ENCODE measurements around the gene AQP5.
"Not testable (repeated sequence)": the region's sequence is repeated elsewhere in the genome, so short reads cannot be mapped to it uniquely, and the experiment has no call there.

AQP5 gene

GRCh38 chr12:49983892-49984291 is 22.2 kb downstream of the AQP5 start:
- DNase-seq = no peak

GRCh38 chr12:49984476-49985359 is 23.0 kb downstream of the AQP5 start:
- no peak for DNase-seq

DNA sequence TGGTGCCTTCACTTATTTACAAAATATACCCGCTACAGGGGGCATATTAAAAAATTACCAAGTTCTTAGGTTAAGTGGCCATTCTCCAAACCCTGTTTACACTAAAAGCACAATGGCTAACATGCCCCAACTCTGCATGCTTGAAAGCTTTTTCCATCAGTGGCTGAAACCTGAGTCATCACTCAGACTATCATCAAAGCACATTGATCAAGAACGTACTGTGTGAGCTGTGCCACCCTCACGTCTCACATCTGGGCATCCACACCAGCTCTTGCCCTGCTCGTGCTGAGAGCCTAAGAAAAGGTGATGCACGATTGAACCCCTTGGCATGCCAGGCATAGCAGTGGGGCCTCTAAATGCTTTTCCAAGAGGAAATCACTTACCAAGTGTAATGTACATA is 24.3 kb downstream of the AQP5 start:
- no peak for DNase-seq

GRCh38 chr12:49986476-49986875 is 24.8 kb downstream of the AQP5 start:
- not testable (repeated sequence) for DNase-seq

GRCh38 chr12:49987625-49988303 is 26.1 kb downstream of the AQP5 start:
- DNase-seq = no peak

DNA sequence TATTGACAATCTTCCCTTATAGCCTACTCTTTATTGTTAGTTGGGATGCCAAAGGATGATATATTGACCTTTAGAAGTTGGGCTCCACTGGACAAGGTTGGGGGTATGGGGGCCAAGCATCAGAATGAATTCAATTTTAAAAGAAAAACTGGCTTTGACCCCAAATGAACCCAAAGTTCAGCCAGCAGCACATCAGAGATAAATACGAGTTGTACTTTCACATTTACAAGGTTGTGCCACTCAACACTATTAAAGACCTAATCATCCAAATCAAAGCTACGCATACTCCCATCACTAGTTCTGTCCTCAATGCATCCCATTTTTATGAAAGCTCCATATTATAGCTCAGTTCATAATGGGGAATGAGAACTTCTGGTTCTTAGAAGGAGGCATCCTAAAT is 27.7 kb downstream of the AQP5 start:
- not testable (repeated sequence) for DNase-seq

DNA sequence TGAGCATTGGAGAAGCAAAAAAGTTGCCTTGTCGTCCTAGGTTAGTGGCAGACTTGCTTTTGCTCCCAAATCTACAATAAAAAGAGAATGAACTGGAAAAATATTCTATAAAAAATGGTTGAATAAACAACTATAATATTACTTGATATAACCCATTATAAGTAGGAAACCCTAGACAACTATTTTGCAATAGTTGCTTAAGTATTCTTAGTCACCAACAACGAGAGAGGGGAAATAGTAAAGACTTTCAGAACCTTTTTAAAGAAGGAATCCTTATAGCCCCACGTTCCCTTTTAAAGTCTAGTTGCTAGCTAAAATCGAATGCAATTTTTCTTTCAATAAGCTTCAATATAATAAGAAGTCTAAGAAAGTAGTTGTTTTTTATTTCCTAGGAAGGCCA is 28.6 kb downstream of the AQP5 start:
- no peak for DNase-seq

DNA sequence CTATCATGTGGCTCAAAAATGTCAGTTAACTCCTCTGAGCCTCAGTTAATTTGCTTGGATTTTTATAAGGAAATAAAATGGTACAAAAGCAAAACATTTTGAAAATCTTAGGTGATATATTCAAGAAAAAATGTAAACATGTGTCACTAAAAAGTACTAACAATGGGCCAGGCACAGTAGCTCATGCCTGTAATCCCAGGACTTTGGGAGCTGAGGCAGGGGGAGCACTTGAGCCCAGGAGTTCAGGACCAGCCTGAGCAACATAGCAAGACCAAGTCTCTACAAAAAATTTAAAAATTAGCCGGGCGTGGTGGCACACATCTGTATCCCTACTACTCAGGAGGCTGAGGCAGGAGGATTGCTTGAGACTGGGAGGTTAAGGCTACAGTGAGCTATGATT is 36.8 kb downstream of the AQP5 start:
- DNase-seq = no peak

DNA sequence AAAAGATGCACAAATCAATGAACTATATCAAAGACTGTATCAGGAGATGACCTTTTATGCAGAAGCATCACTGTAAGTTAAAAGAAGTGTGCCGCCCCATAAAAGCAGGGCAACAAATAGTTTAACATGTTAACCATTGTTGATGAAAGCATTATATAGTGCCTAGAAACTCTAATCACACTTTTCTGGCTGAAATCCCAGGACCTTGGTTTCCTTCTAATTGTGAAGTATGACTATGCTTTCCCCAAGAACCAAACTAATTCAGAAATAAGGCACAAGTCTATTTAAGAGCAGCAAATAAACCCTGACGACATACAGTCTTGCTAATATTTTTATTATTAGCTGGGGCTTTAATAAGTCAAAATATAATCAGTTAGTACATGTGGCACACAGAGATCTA is 41.9 kb downstream of the AQP5 start:
- DNase-seq = no peak

GRCh38 chr12:50004696-50005095 is 43.0 kb downstream of the AQP5 start:
- DNase-seq = no peak

- DNase-seq = no peak
Observed at GRCh38 chr12:50005175-50005574, 43.5 kb downstream of the AQP5 start.

DNA sequence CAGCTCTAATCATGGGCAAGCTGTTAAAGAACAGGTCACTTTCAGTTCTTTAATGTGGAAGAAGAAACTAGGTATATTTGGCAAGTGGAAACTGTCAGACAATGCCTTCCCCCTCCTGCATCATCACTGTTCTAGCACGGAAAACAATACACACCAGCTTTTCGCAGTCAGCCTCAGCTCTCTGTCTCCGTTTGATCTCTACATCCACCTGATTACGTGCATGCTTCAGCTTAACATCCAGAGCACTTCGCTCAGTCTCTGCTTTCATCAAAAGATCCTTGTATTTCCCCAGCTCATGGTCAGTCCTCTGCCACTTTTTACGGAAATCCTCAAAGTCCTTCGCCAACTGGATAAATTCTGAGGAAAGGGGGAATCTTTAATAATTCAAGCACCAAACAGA is 44.6 kb downstream of the AQP5 start:
- no peak for DNase-seq

- no peak for DNase-seq
Observed at GRCh38 chr12:50006754-50007442, 45.2 kb downstream of the AQP5 start.

- DNase-seq = no peak
Observed at GRCh38 chr12:50013361-50014147, 51.9 kb downstream of the AQP5 start.

DNA sequence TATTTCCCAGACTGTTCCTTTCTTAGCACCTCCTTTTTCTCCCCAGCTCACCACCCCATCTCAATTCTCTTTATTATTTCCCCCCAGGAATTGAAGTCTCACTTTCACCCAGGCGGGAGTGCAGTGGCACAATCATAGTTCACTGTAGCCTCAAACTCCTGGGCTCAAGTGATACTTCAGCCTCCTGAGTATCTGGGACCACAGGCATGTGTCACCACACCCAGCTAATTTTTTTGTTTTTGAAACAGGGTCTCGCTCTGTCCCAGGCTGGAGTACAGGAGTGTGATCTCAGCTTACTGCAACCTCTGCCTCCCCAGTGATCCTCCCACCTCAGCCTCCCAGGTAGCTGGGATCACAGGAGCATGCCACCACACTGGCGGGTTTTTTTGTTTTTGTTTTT is 52.7 kb downstream of the AQP5 start:
- DNase-seq = no peak
